Smooth muscle cell (in vitro differentiated cells): ENCODE measurements around the gene EIF3F. TPM values are rescaled to one million over a fixed set of nuclear protein-coding genes. Genes with fewer than 3 reads are reported as not detected.

Experiments
- DNase-seq: peaks from one replicate; lab custom pipeline; 2025; ENCODE audit not compliant: unreplicated experiment; lab: John Stamatoyannopoulos, UW
- H2AFZ ChIP-seq: fragments of 200-600 bp; sonication (generic); 2 replicates; pipeline ENCODE4 v1.6.0; 2016; ENCODE audit warnings: antibody characterized with exemption, low read depth, mild to moderate bottlenecking
- H3F3A ChIP-seq: fragments of 200-600 bp; sonication (generic); 2 replicates; pipeline ENCODE4 v1.6.0; 2017; ENCODE audit warnings: antibody characterized with exemption, low read depth
- H3K27ac ChIP-seq: fragments of 200-600 bp; sonication (generic); 2 replicates; pipeline ENCODE4 v1.5.1; 2016; ENCODE audit warnings: low read depth, mild to moderate bottlenecking
- H3K27me3 ChIP-seq: fragments of 200-600 bp; sonication (generic); 2 replicates; pipeline ENCODE4 v1.6.1; 2016; ENCODE audit warnings: low read depth, mild to moderate bottlenecking
- H3K36me3 ChIP-seq: fragments of 200-600 bp; sonication (generic); 2 replicates; pipeline ENCODE4 v1.5.1; 2016; ENCODE audit warnings: low read depth
- H3K4me1 ChIP-seq: fragments of 200-600 bp; sonication (generic); 2 replicates; pipeline ENCODE4 v1.5.1; 2016; ENCODE audit warnings: low read depth
- H3K4me2 ChIP-seq: fragments of 200-600 bp; sonication (generic); 2 replicates; pipeline ENCODE4 v1.6.0; 2016; ENCODE audit warnings: mild to moderate bottlenecking
- H3K4me3 ChIP-seq: fragments of 200-600 bp; sonication (generic); 2 replicates; pipeline ENCODE4 v1.5.1; 2016; ENCODE audit warnings: mild to moderate bottlenecking
- H3K79me2 ChIP-seq: fragments of 200-600 bp; sonication (generic); 2 replicates; pipeline ENCODE4 v1.6.0; 2016; ENCODE audit warnings: low read depth, mild to moderate bottlenecking
- H3K9ac ChIP-seq: fragments of 200-600 bp; sonication (generic); 2 replicates; pipeline ENCODE4 v1.6.0; 2016; ENCODE audit warnings: low read depth
- H3K9me3 ChIP-seq: fragments of 200-600 bp; sonication (generic); replicated peaks from 2 replicates; pipeline ENCODE4 v1.5.1; 2016; ENCODE audit warnings: low read depth
- H4K20me1 ChIP-seq: fragments of 200-600 bp; sonication (generic); 2 replicates; pipeline ENCODE4 v1.6.0; 2016; ENCODE audit warnings: low read depth
- whole genome bisulfite sequencing: methylation state at CpG from one replicate; pipeline ENCODE4 v1.1.7; 2016; ENCODE audit warnings: low lambda C conversion rate; 5-methylcytosine and 5-hydroxymethylcytosine counted together
- polyA plus RNA-seq: library from polyadenylated mRNA; unstranded; fragments of >200 nt; fragmentation: Nextera tagmentation; extraction: Ambion mirVana; gene quantifications from 2 replicates; pipeline ENCODE4 v1.2.1, GENCODE V29; 2016
- total RNA-seq: library from RNA; depleted of rRNA; stranded (reverse); fragments of >200 nt; gene quantifications from 2 replicates; pipeline ENCODE4 v1.2.3, GENCODE V29; 2014
- TF ChIP-seq, protein P1 (sequence below): fragments of 200-600 bp; sonication (generic); IDR thresholded peaks from 2 replicates; pipeline ENCODE4 v1.5.1; 2017; ENCODE audit warnings: borderline replicate concordance, mild to moderate bottlenecking, antibody characterized with exemption; ENCODE audit not compliant: insufficient read depth, poor library complexity, severe bottlenecking

Gene EIF3F
- total and polyA plus RNA-seq, 2 experiments from 2014 or later: 148 to 199 TPM

DNA sequence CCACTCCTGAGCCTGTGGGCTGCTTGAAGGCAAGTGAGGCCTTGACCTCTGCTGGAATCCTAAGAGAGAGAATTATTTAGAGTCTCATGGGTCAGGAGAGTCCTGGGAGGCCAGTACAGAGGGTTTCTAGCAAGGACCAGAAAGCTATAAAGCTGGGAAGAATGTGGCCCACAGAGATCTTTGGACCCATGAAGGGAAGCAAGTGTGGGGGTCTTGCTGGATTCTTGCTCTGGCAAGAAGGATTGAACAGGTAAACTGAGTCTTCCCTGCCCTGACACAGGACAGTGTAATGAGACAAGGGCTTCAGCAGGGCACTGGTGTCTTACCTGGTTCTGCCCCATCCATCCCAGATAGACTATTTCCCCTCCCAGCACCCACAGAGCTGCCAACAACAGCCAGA is 18.4 kb downstream of the EIF3F start:
- Histone ChIP-seq H3K9ac (no peak overlapping the region), H3K9me3 (no peaks in the 10 kb centered on the region), H3F3A (no peaks in the 10 kb centered on the region), H3K4me1 (no peaks in the 10 kb centered on the region), H3K4me2 (no peak overlapping the region), H2AFZ (no peak overlapping the region), H3K79me2 (no peaks in the 10 kb centered on the region), H4K20me1 (no peaks in the 10 kb centered on the region), H3K36me3 (no peaks in the 10 kb centered on the region), H3K4me3 (no peak overlapping the region), H3K27me3 (no peaks in the 10 kb centered on the region), H3K27ac (no peak overlapping the region)
- DNase-seq: no peak
- TF ChIP-seq, protein P1, sequence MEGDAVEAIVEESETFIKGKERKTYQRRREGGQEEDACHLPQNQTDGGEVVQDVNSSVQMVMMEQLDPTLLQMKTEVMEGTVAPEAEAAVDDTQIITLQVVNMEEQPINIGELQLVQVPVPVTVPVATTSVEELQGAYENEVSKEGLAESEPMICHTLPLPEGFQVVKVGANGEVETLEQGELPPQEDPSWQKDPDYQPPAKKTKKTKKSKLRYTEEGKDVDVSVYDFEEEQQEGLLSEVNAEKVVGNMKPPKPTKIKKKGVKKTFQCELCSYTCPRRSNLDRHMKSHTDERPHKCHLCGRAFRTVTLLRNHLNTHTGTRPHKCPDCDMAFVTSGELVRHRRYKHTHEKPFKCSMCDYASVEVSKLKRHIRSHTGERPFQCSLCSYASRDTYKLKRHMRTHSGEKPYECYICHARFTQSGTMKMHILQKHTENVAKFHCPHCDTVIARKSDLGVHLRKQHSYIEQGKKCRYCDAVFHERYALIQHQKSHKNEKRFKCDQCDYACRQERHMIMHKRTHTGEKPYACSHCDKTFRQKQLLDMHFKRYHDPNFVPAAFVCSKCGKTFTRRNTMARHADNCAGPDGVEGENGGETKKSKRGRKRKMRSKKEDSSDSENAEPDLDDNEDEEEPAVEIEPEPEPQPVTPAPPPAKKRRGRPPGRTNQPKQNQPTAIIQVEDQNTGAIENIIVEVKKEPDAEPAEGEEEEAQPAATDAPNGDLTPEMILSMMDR: no peak

GRCh38 chr11:8006349-8006977 is 19.3 kb downstream of the EIF3F start:
- TF ChIP-seq, protein P1: peak; percentile 85
- H3K4me3 ChIP-seq: no peak overlapping the region

DNA sequence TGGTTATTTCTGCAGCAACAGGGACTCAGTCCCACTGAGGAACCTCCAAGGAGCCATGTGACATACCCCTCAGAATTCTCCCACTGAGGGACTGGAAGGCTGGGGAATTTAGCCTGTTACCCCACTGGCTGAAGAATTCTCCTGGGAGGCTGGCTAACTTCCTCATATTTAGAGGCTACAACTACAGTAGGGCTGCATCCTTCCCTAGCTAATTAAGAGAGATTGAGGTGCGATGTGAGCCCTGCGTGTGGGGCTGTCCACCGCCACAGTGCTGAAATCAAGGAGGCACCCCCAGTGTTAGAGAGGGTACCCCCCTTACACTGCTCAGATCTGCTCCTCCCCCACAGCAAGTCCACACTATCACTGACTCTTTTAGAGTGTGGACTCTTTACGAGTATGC is 21.1 kb downstream of the EIF3F start:
- no peaks in the 10 kb centered on the region for H4K20me1 ChIP-seq
- no peak overlapping the region for H3K4me2 ChIP-seq
- peaks cover 5% of the 10 kb centered on the region for H3F3A ChIP-seq
- H3K36me3 ChIP-seq: no peaks in the 10 kb centered on the region
- H3K4me1 ChIP-seq: no peaks in the 10 kb centered on the region
- no peaks in the 10 kb centered on the region for H3K27me3 ChIP-seq
- no peak overlapping the region for H3K9ac ChIP-seq
- 65% methylated on average over 4 of the region's 4 CpGs for WGBS
- no peaks in the 10 kb centered on the region for H3K9me3 ChIP-seq
- H2AFZ ChIP-seq: no peak overlapping the region
- H3K4me3 ChIP-seq: no peak overlapping the region
- no peak for DNase-seq
- H3K79me2 ChIP-seq: no peaks in the 10 kb centered on the region
- TF ChIP-seq, protein P1: no peak
- H3K27ac ChIP-seq: no peak overlapping the region

More at GRCh38 chr11:8006349-8006977, 19.3 kb downstream of the EIF3F start:
- Histone ChIP-seq H3K4me1 (no peaks in the 10 kb centered on the region), H3K9me3 (no peaks in the 10 kb centered on the region), H3K9ac (no peak overlapping the region), H4K20me1 (no peaks in the 10 kb centered on the region), H3K79me2 (no peaks in the 10 kb centered on the region), H2AFZ (no peak overlapping the region), H3F3A (no peaks in the 10 kb centered on the region), H3K27me3 (no peaks in the 10 kb centered on the region), H3K4me2 (no peak overlapping the region), H3K27ac (no peak overlapping the region), H3K36me3 (no peaks in the 10 kb centered on the region)
- DNase-seq: no peak

DNA sequence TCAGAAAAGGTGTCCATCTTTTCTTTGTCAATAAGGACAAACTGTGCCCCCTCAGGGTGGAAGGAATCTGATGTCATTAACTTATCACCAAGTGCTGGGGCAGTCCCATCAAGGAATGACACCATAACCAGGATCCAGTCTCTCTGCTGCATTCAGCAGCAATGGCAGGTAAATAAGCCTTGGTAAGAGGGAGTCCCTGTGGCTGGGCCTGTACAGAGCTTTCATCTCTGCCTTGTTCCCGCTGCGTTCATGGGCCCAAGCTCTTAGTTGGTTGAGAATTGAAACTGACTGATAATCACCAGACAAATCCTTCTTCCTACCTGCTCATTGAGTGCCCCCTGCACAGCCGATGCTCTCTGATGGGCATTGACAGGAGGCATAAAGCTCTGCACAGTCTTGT is 22.7 kb downstream of the EIF3F start:
- Histone ChIP-seq H3K79me2 (no peaks in the 10 kb centered on the region), H3F3A (peaks cover 5% of the 10 kb centered on the region), H3K27me3 (no peaks in the 10 kb centered on the region), H3K9ac (no peak overlapping the region), H4K20me1 (no peaks in the 10 kb centered on the region), H3K36me3 (no peaks in the 10 kb centered on the region), H3K27ac (no peak overlapping the region), H3K9me3 (no peaks in the 10 kb centered on the region), H3K4me1 (no peaks in the 10 kb centered on the region), H3K4me3 (no peak overlapping the region), H3K4me2 (no peak overlapping the region), H2AFZ (no peak overlapping the region)
- TF ChIP-seq, protein P1: no peak
- 93% methylated on average over 3 of the region's 3 CpGs for WGBS
- DNase-seq: no peak
